Measurements from ENCODE around the gene FNIP2. TPM values are rescaled to one million over a fixed set of nuclear protein-coding genes. Genes with fewer than 3 reads are reported as not detected.

The FNIP2 gene
- total and polyA plus RNA-seq, 2 donors (not counting 1 experiment from before 2014, with no cell fraction given), result 0.03 to 0.17 TPM

- intact Hi-C loops (cut with micrococcal nuclease), result no loop called here
- CTCF ChIA-PET, result no interaction called here
- Mint-ChIP-seq H3K27ac (no peak overlapping the region), H3K4me1 (no peaks in the 10 kb centered on the region), H3K4me3 (no peak overlapping the region), H3K9me3 (ENCODE audit: insufficient read depth) (no peaks in the 10 kb centered on the region), H3K27me3 (peaks cover 28% of the 10 kb centered on the region)
- DNase-seq (no peak), ATAC-seq (ENCODE audit: low read depth) (no peak)
- WGBS (ENCODE audit: insufficient coverage), result 96% methylated on average over 4 of the region's 7 CpGs
- Histone ChIP-seq H3K27me3 (replicated peaks in 1 of 4; ENCODE audit: control extremely low read depth in 1 of 4, control insufficient read depth in 3 of 4, insufficient read depth in 4 of 4, low read length in 3 of 4) (peaks cover 0 to 3% (median 0%) of the 10 kb centered on the region in 4 experiments), H4K20me1 (ENCODE audit: control insufficient read depth, insufficient read depth, low read length, poor library complexity, severe bottlenecking) (no peaks in the 10 kb centered on the region), H2AFZ (ENCODE audit: insufficient read depth, low read depth, low read length, poor library complexity, severe bottlenecking) (no peak overlapping the region), H3K36me3 (replicated peaks in 1 of 2; ENCODE audit: control extremely low read depth in 1 of 2, control insufficient read depth in 1 of 2, extremely low read depth in 1 of 2, insufficient read depth in 2 of 2, low read length in 1 of 2) (no peaks in the 10 kb centered on the region), H3K4me3 (ENCODE audit: control extremely low read depth in 1 of 5, extremely low read depth in 1 of 5, insufficient read depth in 1 of 5, low read depth in 2 of 5, low read length in 4 of 5) (no peak overlapping the region), H3K27ac (ENCODE audit: low read length in 2 of 2) (no peak overlapping the region), H3K4me1 (ENCODE audit: control insufficient read depth in 2 of 2, insufficient read depth in 2 of 2, low read length in 2 of 2) (no peaks in the 10 kb centered on the region), H3K9me3 (ENCODE audit: control extremely low read depth in 1 of 3, control insufficient read depth in 2 of 3, insufficient read depth in 1 of 3, low read length in 2 of 3) (no peaks in the 10 kb centered on the region), H3K79me2 (ENCODE audit: control insufficient read depth, insufficient read depth, low read length) (no peaks in the 10 kb centered on the region), H3K9ac (ENCODE audit: low read length) (no peak overlapping the region), H3K4me2 (replicated peaks; ENCODE audit: low read depth, low read length, poor library complexity, severe bottlenecking) (no peak overlapping the region)
- TF ChIP-seq CTCF (IDR thresholded peaks at IDR 0.05) (no peak), EZH2 (IDR thresholded peaks at IDR 0.05; ENCODE audit: borderline replicate concordance, insufficient read depth, low read depth, low read length, poor library complexity, severe bottlenecking) (no peak)
- POLR2A ChIA-PET, result no interaction called here
These were observed 100.9 kb downstream of the FNIP2 start for GRCh38 chr4:158869761-158870160.

- 92% methylated on average over 4 of the region's 4 CpGs for WGBS (ENCODE audit: insufficient coverage)
- Histone ChIP-seq H3K9me3 (ENCODE audit: control extremely low read depth in 1 of 3, control insufficient read depth in 2 of 3, insufficient read depth in 1 of 3, low read length in 2 of 3) (no peaks in the 10 kb centered on the region), H3K4me1 (ENCODE audit: control insufficient read depth in 2 of 2, insufficient read depth in 2 of 2, low read length in 2 of 2) (no peaks in the 10 kb centered on the region), H3K79me2 (ENCODE audit: control insufficient read depth, insufficient read depth, low read length) (no peaks in the 10 kb centered on the region), H3K27ac (ENCODE audit: low read length in 2 of 2) (no peak overlapping the region), H3K4me2 (replicated peaks; ENCODE audit: low read depth, low read length, poor library complexity, severe bottlenecking) (no peak overlapping the region), H4K20me1 (ENCODE audit: control insufficient read depth, insufficient read depth, low read length, poor library complexity, severe bottlenecking) (no peaks in the 10 kb centered on the region), H3K4me3 (ENCODE audit: control extremely low read depth in 1 of 5, extremely low read depth in 1 of 5, insufficient read depth in 1 of 5, low read depth in 2 of 5, low read length in 4 of 5) (no peak overlapping the region), H3K9ac (ENCODE audit: low read length) (no peak overlapping the region), H3K36me3 (replicated peaks in 1 of 2; ENCODE audit: control extremely low read depth in 1 of 2, control insufficient read depth in 1 of 2, extremely low read depth in 1 of 2, insufficient read depth in 2 of 2, low read length in 1 of 2) (no peaks in the 10 kb centered on the region), H3K27me3 (replicated peaks in 1 of 4; ENCODE audit: control extremely low read depth in 1 of 4, control insufficient read depth in 3 of 4, insufficient read depth in 4 of 4, low read length in 3 of 4) (peaks cover 0 to 3% (median 0%) of the 10 kb centered on the region in 4 experiments), H2AFZ (ENCODE audit: insufficient read depth, low read depth, low read length, poor library complexity, severe bottlenecking) (no peak overlapping the region)
- no peak for TF ChIP-seq CTCF (IDR thresholded peaks at IDR 0.05)
- ATAC-seq (ENCODE audit: low read depth) (no peak), DNase-seq (no peak)
- no peaks in the 10 kb centered on the region for H3K4me1 Mint-ChIP-seq
- ChIA-PET POLR2A (no interaction called here), CTCF (no interaction called here)
- H3K4me3 Mint-ChIP-seq, result no peak overlapping the region
- H3K27ac Mint-ChIP-seq, result no peak overlapping the region
- H3K27me3 Mint-ChIP-seq, result peaks cover 27% of the 10 kb centered on the region
- intact Hi-C loops (cut with micrococcal nuclease), result no loop called here
- no peaks in the 10 kb centered on the region for H3K9me3 Mint-ChIP-seq (ENCODE audit: insufficient read depth)
These were observed 101.4 kb downstream of the FNIP2 start for GRCh38 chr4:158870282-158870625.
